H9 (cell line): Measurements from ENCODE around the gene PRPF6. TPM values are rescaled to one million over a fixed set of nuclear protein-coding genes. Genes with fewer than 3 reads are reported as not detected.

Experiments
- DNase-seq: peaks from one replicate; pipeline ENCODE4 v3.0.0-alpha.2; 2017
- H2AFZ ChIP-seq: one replicate; pipeline ENCODE4 v1.6.1; 2013; ENCODE audit warnings: mild to moderate bottlenecking, low read length, control low read depth, moderate library complexity
- H2AK5ac ChIP-seq: 2 replicates; pipeline ENCODE4 v1.6.1; 2013; ENCODE audit warnings: low read length, control low read depth, mixed read lengths; ENCODE audit not compliant: insufficient read length
- H2BK120ac ChIP-seq: one replicate; pipeline ENCODE4 v1.6.1; 2013; ENCODE audit warnings: low read depth, mild to moderate bottlenecking, low read length, control low read depth, inconsistent platforms; ENCODE audit not compliant: poor library complexity, severe bottlenecking
- H2BK12ac ChIP-seq: 2 replicates; pipeline ENCODE4 v1.6.1; 2013; ENCODE audit warnings: low read length, control low read depth, mixed read lengths, low read depth; ENCODE audit not compliant: insufficient read length
- H2BK15ac ChIP-seq: 2 replicates; pipeline ENCODE4 v1.6.1; 2013; ENCODE audit warnings: low read depth, low read length, control low read depth
- H2BK20ac ChIP-seq: one replicate; pipeline ENCODE4 v1.6.1; 2013; ENCODE audit warnings: low read depth, mild to moderate bottlenecking, low read length, control low read depth, inconsistent platforms; ENCODE audit not compliant: poor library complexity, severe bottlenecking
- H2BK5ac ChIP-seq: 2 replicates; pipeline ENCODE4 v1.6.1; 2013; ENCODE audit warnings: low read length, control low read depth, mixed read lengths; ENCODE audit not compliant: insufficient read length
- H3K14ac ChIP-seq: 2 replicates; pipeline ENCODE4 v1.6.1; 2013; ENCODE audit warnings: low read length, control low read depth; ENCODE audit not compliant: insufficient read depth
- H3K18ac ChIP-seq: 2 replicates; pipeline ENCODE4 v1.6.1; 2013; ENCODE audit warnings: low read depth, mild to moderate bottlenecking, mixed read lengths, low read length, control low read depth; ENCODE audit not compliant: insufficient read length
- H3K23ac ChIP-seq: 2 replicates; pipeline ENCODE4 v1.6.1; 2013; ENCODE audit warnings: low read length, control low read depth, mixed read lengths, low read depth; ENCODE audit not compliant: insufficient read length
- H3K23me2 ChIP-seq: 2 replicates; pipeline ENCODE4 v1.6.1; 2013; ENCODE audit warnings: low read depth, mild to moderate bottlenecking, mixed read lengths, low read length, control low read depth; ENCODE audit not compliant: insufficient read length, poor library complexity, severe bottlenecking
- H3K27ac ChIP-seq: 2 replicates; pipeline ENCODE4 v1.5.1; 2013; ENCODE audit warnings: low read length, control low read depth, mixed read lengths, low read depth; ENCODE audit not compliant: insufficient read length
- H3K27me3 ChIP-seq: 2 replicates; pipeline ENCODE4 v1.6.1; 2013; ENCODE audit warnings: low read length, control low read depth, inconsistent platforms; ENCODE audit not compliant: insufficient read depth
- H3K4ac ChIP-seq: 2 replicates; pipeline ENCODE4 v1.6.1; 2013; ENCODE audit warnings: low read depth, mild to moderate bottlenecking, control low read depth, inconsistent platforms, low read length, moderate library complexity
- H3K4me1 ChIP-seq: 2 replicates; pipeline ENCODE4 v1.6.1; 2013; ENCODE audit warnings: low read length, control low read depth, inconsistent platforms; ENCODE audit not compliant: insufficient read depth
- H3K4me2 ChIP-seq: 2 replicates; pipeline ENCODE4 v1.6.1; 2013; ENCODE audit warnings: low read length, control low read depth, mixed read lengths; ENCODE audit not compliant: insufficient read length, insufficient read depth
- H3K56ac ChIP-seq: 2 replicates; pipeline ENCODE4 v1.6.1; 2013; ENCODE audit warnings: low read depth, mild to moderate bottlenecking, mixed read lengths, low read length, control low read depth; ENCODE audit not compliant: insufficient read length
- H3K79me1 ChIP-seq: 2 replicates; pipeline ENCODE4 v1.6.1; 2013; ENCODE audit warnings: low read depth, mild to moderate bottlenecking, moderate library complexity, low read length, control low read depth, inconsistent platforms; ENCODE audit not compliant: insufficient read depth, poor library complexity, severe bottlenecking
- H3K79me2 ChIP-seq: 2 replicates; pipeline ENCODE4 v1.6.1; 2013; ENCODE audit warnings: low read length, control low read depth, inconsistent platforms; ENCODE audit not compliant: insufficient read depth
- H3K9ac ChIP-seq: 2 replicates; pipeline ENCODE4 v1.6.1; 2013; ENCODE audit warnings: low read length, control low read depth, mixed read lengths; ENCODE audit not compliant: insufficient read length; ENCODE audit errors: extremely low read depth
- H3K9me3 ChIP-seq: one replicate; pipeline ENCODE4 v1.6.1; 2013; ENCODE audit warnings: low read depth, low read length, inconsistent platforms; ENCODE audit not compliant: control insufficient read depth
- H3T11ph ChIP-seq: one replicate; pipeline ENCODE4 v1.6.1; 2013; ENCODE audit warnings: mild to moderate bottlenecking, low read length, control low read depth, inconsistent platforms
- H4K20me1 ChIP-seq: one replicate; pipeline ENCODE4 v1.6.1; 2013; ENCODE audit not compliant: control insufficient read depth, insufficient read length, insufficient read depth
- H4K5ac ChIP-seq: 2 replicates; pipeline ENCODE4 v1.6.1; 2013; ENCODE audit warnings: low read depth, mild to moderate bottlenecking, mixed read lengths, low read length, control low read depth; ENCODE audit not compliant: insufficient read length
- H4K8ac ChIP-seq: replicated peaks from 2 replicates; pipeline ENCODE4 v1.6.1; 2013; ENCODE audit warnings: low read length, control low read depth, mixed read lengths, low read depth; ENCODE audit not compliant: insufficient read length
- H4K91ac ChIP-seq: 2 replicates; pipeline ENCODE4 v1.6.1; 2013; ENCODE audit warnings: low read depth, mild to moderate bottlenecking, moderate library complexity, mixed read lengths, low read length, control low read depth; ENCODE audit not compliant: insufficient read length
- H3K27ac Mint-ChIP-seq, 3 experiments: 2 replicates in 2 of 3; 3 replicates in 1 of 3; pipeline ENCODE4 v1.8.0; 2020 to 2021; ENCODE audit warnings: mixed read lengths in 3 of 3, mild to moderate bottlenecking in 1 of 3, moderate library complexity in 1 of 3
- H3K27me3 Mint-ChIP-seq: 2 replicates; pipeline ENCODE4 v1.8.0; 2021; ENCODE audit warnings: low read depth, mild to moderate bottlenecking, moderate library complexity, mixed read lengths
- H3K36me3 Mint-ChIP-seq, 3 experiments: 2 replicates in 2 of 3; 3 replicates in 1 of 3; pipeline ENCODE4 v1.8.0; 2020 to 2021; ENCODE audit warnings: low read depth in 3 of 3, mixed read lengths in 3 of 3; ENCODE audit not compliant: insufficient read depth in 1 of 3
- H3K4me1 Mint-ChIP-seq, 2 experiments: 2 replicates each; pipeline ENCODE4 v1.8.0; 2020; ENCODE audit warnings: mixed read lengths in 2 of 2
- H3K4me3 Mint-ChIP-seq, 2 experiments: 2 replicates in 1 of 2; 3 replicates in 1 of 2; pipeline ENCODE4 v1.8.0; 2020 to 2021; ENCODE audit warnings: mild to moderate bottlenecking in 2 of 2, mixed read lengths in 2 of 2, moderate library complexity in 1 of 2
- H3K9me3 Mint-ChIP-seq, 2 experiments: 2 replicates in 1 of 2; 3 replicates in 1 of 2; pipeline ENCODE4 v1.8.0; 2020; ENCODE audit warnings: mild to moderate bottlenecking in 2 of 2, mixed read lengths in 2 of 2, moderate library complexity in 1 of 2
- CTCF ChIP-seq: fragments of 200-600 bp; sonication (generic); conservative IDR thresholded peaks from 3 replicates; pipeline ENCODE4 v1.8.0; 2021; ENCODE audit warnings: antibody characterized with exemption, mild to moderate bottlenecking
- WGBS: extraction: QIAGEN DNeasy Blood & Tissue Kit; methylation state at CpG from one replicate; pipeline ENCODE4 v1.1.7; 2013; ENCODE audit warnings: missing lambda C conversion rate, low lambda C conversion rate, mixed read lengths; ENCODE audit not compliant: insufficient read length; ENCODE audit errors: extremely low coverage; 5-methylcytosine and 5-hydroxymethylcytosine counted together
- total RNA-seq: library from RNA; stranded (reverse); gene quantifications from 2 replicates; pipeline ENCODE4 v1.2.1, GENCODE V29; 2021

Gene PRPF6
- total RNA-seq, 1 experiment from 2014 or later: 87.9 TPM

- Histone ChIP-seq H3K56ac (no peak overlapping the region), H2BK15ac (no peak overlapping the region), H3K4me2 (peak overlapping the region; percentile 32), H3K27me3 (peaks cover 13% of the 10 kb centered on the region; the same call in 1 of the 2 replicates), H3K27ac (no peak overlapping the region), H4K8ac (no peak overlapping the region), H3K9me3 (no peaks in the 10 kb centered on the region), H4K91ac (no peak overlapping the region), H3K4ac (no peak overlapping the region), H4K20me1 (no peaks in the 10 kb centered on the region), H3K18ac (no peak overlapping the region), H2AK5ac (no peak overlapping the region), H2BK12ac (no peak overlapping the region), H3K23ac (no peak overlapping the region), H2BK120ac (no peak overlapping the region), H3K79me2 (no peaks in the 10 kb centered on the region), H3K4me1 (peaks cover 5% of the 10 kb centered on the region), H2BK20ac (no peak overlapping the region), H2AFZ (no peak overlapping the region), H3T11ph (no peak overlapping the region), H3K79me1 (no peaks in the 10 kb centered on the region), H3K14ac (no peak overlapping the region), H3K9ac (no peak overlapping the region), H2BK5ac (no peak overlapping the region), H3K23me2 (peaks cover 14% of the 10 kb centered on the region), H4K5ac (no peak overlapping the region)
- Mint-ChIP-seq H3K4me1 (peaks cover 25% of the 10 kb centered on the region in 2 experiments), H3K27me3 (peaks cover 40% of the 10 kb centered on the region), H3K36me3 (peaks cover 0 to 21% (median 13%) of the 10 kb centered on the region in 3 experiments; a peak in 5 of 7 replicates), H3K9me3 (peaks cover 0 to 2% of the 10 kb centered on the region in 2 experiments; a peak in 1 of 5 replicates), H3K27ac (no peak overlapping the region), H3K4me3 (peak overlapping the region; percentile 57 to 77)
- peak; percentile 75 for DNase-seq
- no peak for TF ChIP-seq CTCF
- no CpG with 5 or more reads among the region's 36 CpGs for WGBS
These were observed 56.7 kb downstream of the PRPF6 start for GRCh38 chr20:64037498-64038213.
